A673 (cell line): ENCODE results near the gene ERG. TPM values are rescaled to one million over a fixed set of nuclear protein-coding genes. Genes with fewer than 3 reads are reported as not detected.

ENCODE experiments used
- BruUV-seq: library from RNA; stranded (reverse); fragments of 400-500 nt; replicated peaks from 2 replicates; lab custom pipeline; 2021; lab: Mats Ljungman, UMichigan
- CTCF ChIA-PET: fragments of 300-600 bp; sonication (Branson Sonifier 250); formaldehyde crosslinking; loops from one replicate; lab custom pipeline; 2022; ENCODE audit warnings: antibody characterized with exemption; lab: Charles Lee
- POLR2A ChIA-PET: fragments of 300-600 bp; sonication (Branson Sonifier 250); formaldehyde crosslinking; loops from one replicate; lab custom pipeline; 2022; ENCODE audit warnings: antibody characterized with exemption; ENCODE audit not compliant: low non-redundant PET; lab: Charles Lee
- DNase-seq: peaks from one replicate; pipeline ENCODE4 v3.0.0-alpha.2; 2015; ENCODE audit warnings: low spot score
- H3K27ac ChIP-seq: fragments of 200-600 bp; sonication (generic); 2 replicates; pipeline ENCODE4 v1.5.1; 2016; ENCODE audit warnings: mixed run types, low read depth, mild to moderate bottlenecking, mixed read lengths, antibody characterized with exemption, low read length; ENCODE audit not compliant: poor library complexity, severe bottlenecking
- H3K27me3 ChIP-seq: fragments of 200-600 bp; sonication (generic); replicated peaks from 2 replicates; pipeline ENCODE4 v1.6.1; 2017; ENCODE audit warnings: mixed run types, low read depth, mild to moderate bottlenecking, mixed read lengths, antibody characterized with exemption, low read length; ENCODE audit not compliant: insufficient read depth, poor library complexity
- H3K36me3 ChIP-seq: fragments of 200-600 bp; sonication (generic); 2 replicates; pipeline ENCODE4 v1.6.1; 2016; ENCODE audit warnings: mixed run types, mild to moderate bottlenecking, mixed read lengths, antibody characterized with exemption, low read length; ENCODE audit not compliant: insufficient read depth, poor library complexity, severe bottlenecking
- H3K4me1 ChIP-seq: fragments of 200-600 bp; sonication (generic); 2 replicates; pipeline ENCODE4 v1.6.1; 2017; ENCODE audit warnings: mixed run types, mild to moderate bottlenecking, mixed read lengths, antibody characterized with exemption, low read length; ENCODE audit not compliant: insufficient read depth, poor library complexity, severe bottlenecking
- H3K4me3 ChIP-seq: fragments of 200-600 bp; sonication (generic); 2 replicates; pipeline ENCODE4 v1.5.1; 2016; ENCODE audit warnings: low read depth, mixed run types, mild to moderate bottlenecking, mixed read lengths, low read length; ENCODE audit not compliant: poor library complexity, severe bottlenecking
- H3K9me3 ChIP-seq: fragments of 200-600 bp; sonication (generic); 2 replicates; pipeline ENCODE4 v1.6.1; 2016; ENCODE audit warnings: mixed run types, low read depth, mild to moderate bottlenecking, mixed read lengths, antibody characterized with exemption, low read length; ENCODE audit not compliant: poor library complexity, severe bottlenecking
- EZH2 ChIP-seq: fragments of 200-600 bp; sonication (generic); IDR thresholded peaks from 2 replicates; pipeline ENCODE4 v1.6.1; 2017; ENCODE audit warnings: borderline replicate concordance, low read depth, mild to moderate bottlenecking, mixed read lengths, antibody characterized with exemption, low read length; ENCODE audit not compliant: poor library complexity, severe bottlenecking
- intact Hi-C: fragments of 100-400 bp; cut with micrococcal nuclease; formaldehyde crosslinking; loops from one replicate; pipeline ENCODE4 v1.10.0; 2022; ENCODE audit not compliant: unreplicated experiment
- total RNA-seq: library from RNA; stranded (reverse); gene quantifications from 2 replicates; pipeline ENCODE4 v1.2.3, GENCODE V29; 2021
- TF ChIP-seq, protein P1 (sequence below): fragments of 300-800, 200-600 bp; sonication (generic); conservative IDR thresholded peaks from 2 replicates; pipeline ENCODE4 v1.5.1; 2017; ENCODE audit warnings: low read depth, mild to moderate bottlenecking, antibody characterized with exemption, low read length, moderate library complexity, mixed read lengths

Gene ERG
- total RNA-seq, 1 experiment from 2014 or later = not detected

DNA sequence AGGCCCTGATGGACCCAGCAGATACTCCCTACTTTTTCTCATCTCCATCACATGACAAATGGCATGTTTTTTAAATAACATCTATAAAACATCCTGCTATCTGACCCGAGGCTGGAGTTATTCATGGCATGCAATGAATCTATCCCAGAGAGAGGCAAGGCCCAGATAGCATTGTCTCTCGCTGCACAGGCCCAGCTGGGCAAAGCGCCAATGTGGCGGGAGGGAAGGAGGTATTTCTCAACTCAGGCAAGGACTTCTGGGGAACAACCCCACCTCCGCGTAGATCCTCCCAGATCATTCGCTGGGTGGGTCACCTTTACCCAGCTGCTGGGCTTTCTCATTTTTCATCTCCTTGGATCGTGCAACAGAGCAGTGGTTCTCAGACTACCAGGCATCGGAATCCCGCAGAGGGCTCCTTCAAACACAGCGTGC is 59.8 kb downstream of the ERG start:
- no peak for TF ChIP-seq EZH2
- TF ChIP-seq, protein P1, sequence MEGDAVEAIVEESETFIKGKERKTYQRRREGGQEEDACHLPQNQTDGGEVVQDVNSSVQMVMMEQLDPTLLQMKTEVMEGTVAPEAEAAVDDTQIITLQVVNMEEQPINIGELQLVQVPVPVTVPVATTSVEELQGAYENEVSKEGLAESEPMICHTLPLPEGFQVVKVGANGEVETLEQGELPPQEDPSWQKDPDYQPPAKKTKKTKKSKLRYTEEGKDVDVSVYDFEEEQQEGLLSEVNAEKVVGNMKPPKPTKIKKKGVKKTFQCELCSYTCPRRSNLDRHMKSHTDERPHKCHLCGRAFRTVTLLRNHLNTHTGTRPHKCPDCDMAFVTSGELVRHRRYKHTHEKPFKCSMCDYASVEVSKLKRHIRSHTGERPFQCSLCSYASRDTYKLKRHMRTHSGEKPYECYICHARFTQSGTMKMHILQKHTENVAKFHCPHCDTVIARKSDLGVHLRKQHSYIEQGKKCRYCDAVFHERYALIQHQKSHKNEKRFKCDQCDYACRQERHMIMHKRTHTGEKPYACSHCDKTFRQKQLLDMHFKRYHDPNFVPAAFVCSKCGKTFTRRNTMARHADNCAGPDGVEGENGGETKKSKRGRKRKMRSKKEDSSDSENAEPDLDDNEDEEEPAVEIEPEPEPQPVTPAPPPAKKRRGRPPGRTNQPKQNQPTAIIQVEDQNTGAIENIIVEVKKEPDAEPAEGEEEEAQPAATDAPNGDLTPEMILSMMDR = no peak
- Histone ChIP-seq H3K27ac (no peak overlapping the region), H3K4me3 (no peak overlapping the region), H3K9me3 (no peaks in the 10 kb centered on the region), H3K36me3 (no peaks in the 10 kb centered on the region), H3K27me3 (no peaks in the 10 kb centered on the region), H3K4me1 (no peaks in the 10 kb centered on the region)
- intact Hi-C loops = no loop called here
- CTCF ChIA-PET = no interaction called here
- no TSS peak for BruUV-seq
- POLR2A ChIA-PET = no interaction called here
- DNase-seq = no peak

DNA sequence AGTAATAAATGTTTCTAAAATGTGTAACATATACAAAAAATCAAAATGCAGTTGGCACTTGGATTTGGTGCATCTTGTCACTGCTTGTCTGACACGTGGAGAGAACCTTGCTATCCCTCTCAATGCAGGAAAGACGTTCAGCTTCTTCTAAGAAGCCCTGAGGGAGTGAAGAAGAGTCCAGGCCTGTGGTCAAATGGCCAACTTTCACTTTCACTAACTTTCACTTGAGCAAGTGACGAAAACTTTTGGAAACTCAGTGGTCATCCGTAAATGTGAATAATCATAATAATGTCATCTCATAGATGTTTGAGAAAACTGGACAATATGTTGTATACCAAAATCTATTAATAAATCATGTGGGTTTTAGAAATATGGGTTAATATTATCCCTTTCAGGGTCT is 61.9 kb downstream of the ERG start:
- no peak overlapping the region for H3K4me3 ChIP-seq
- DNase-seq = no peak
- intact Hi-C loops = no loop called here
- CTCF ChIA-PET = no interaction called here
- no peaks in the 10 kb centered on the region for H3K27me3 ChIP-seq
- TF ChIP-seq, protein P1 = no peak
- no peak for TF ChIP-seq EZH2
- no peak overlapping the region for H3K27ac ChIP-seq
- BruUV-seq = no TSS peak
- POLR2A ChIA-PET = interaction anchor here (0.6 kb wide), 1 partner anchor 423 kb away, joined by 17 read pairs; no protein-coding TSS in a partner anchor
- H3K9me3 ChIP-seq = no peaks in the 10 kb centered on the region
- no peaks in the 10 kb centered on the region for H3K36me3 ChIP-seq
- no peaks in the 10 kb centered on the region for H3K4me1 ChIP-seq

DNA sequence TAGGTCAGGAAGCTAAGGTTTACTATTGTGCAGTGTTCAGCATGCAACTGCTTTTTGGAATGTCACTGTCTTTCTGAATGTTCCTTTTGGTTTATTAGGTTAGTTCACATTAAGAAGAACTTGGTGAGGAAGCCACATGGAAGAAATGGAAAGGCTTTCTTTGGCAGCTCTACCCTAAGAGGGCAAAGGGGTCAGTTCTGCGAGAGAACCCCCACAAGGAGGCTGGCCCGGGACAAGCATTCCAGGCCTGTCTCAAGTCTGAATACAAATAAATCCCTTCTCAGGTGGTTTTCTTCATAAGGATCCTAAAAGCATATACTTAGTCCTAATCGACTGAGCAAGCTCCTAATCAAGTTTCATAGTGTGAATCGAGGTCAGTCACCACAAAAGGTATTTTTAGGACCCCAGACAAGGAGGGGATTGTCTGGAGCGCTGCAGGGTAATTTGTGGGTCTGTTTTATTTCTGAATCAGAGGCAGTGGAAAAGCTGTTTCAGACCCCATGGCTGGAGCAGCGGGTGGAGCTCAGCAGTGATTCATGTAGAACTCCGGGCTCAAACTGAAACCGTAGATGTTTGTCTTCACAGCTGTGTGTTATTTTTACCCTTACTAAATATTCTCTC is 63.3 kb downstream of the ERG start:
- Histone ChIP-seq H3K4me3 (no peak overlapping the region), H3K27me3 (no peaks in the 10 kb centered on the region), H3K4me1 (no peaks in the 10 kb centered on the region), H3K9me3 (no peaks in the 10 kb centered on the region), H3K27ac (no peak overlapping the region), H3K36me3 (no peaks in the 10 kb centered on the region)
- no peak for TF ChIP-seq EZH2
- TF ChIP-seq, protein P1 = no peak
- ChIA-PET CTCF (no interaction called here), POLR2A (no interaction called here)
- DNase-seq = no peak
- BruUV-seq = no TSS peak
- intact Hi-C loops = no loop called here
